ENCODE data around the gene NBAS. TPM values are rescaled to one million over a fixed set of nuclear protein-coding genes. Genes with fewer than 3 reads are reported as not detected.

NBAS gene
- total and polyA plus RNA-seq, 2 of the 4 experiments (the other 2 are of a cell fraction) = 22.3 to 105 TPM

DNA sequence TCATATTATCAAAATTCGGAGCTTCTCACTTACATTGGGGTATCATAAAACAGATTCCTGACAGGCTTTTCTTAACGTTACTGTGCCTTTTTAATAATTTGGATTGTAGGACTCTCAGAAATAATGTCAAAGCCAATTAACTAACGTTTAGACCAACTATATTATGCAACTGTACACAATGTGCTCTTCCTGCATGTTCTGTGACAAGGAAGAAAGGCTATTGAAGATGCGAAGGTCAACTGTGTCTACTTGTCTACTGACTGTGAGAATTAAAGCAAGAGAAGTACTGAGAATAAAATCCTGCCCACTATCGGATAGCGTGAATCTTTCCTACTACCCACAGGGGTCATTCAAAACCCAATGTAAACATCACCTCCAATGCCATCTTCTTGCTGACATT is 393.0 kb downstream of the NBAS start:
- no peaks in the 10 kb centered on the region; the same call in 1 of the 2 replicates for H3K36me3 ChIP-seq (ENCODE audit: control insufficient read depth, insufficient read depth, low read length)
- H2AK5ac ChIP-seq (ENCODE audit: low read depth, low read length) = no peak overlapping the region
- no peak overlapping the region for H2AFZ ChIP-seq (replicated peaks; ENCODE audit: low read length, poor library complexity)
- H3K27me3 ChIP-seq (ENCODE audit: control insufficient read depth, insufficient read depth, low read length) = no peaks in the 10 kb centered on the region
- in situ Hi-C loops (cut with MboI; ENCODE audit: low sequenced_read_pairs) = no loop called here
- no peaks in the 10 kb centered on the region for H4K20me1 ChIP-seq (ENCODE audit: insufficient read depth, low read length)
- no peak overlapping the region for H3K56ac ChIP-seq (ENCODE audit: extremely low read depth, insufficient read depth, low read length)
- H2BK20ac ChIP-seq (ENCODE audit: low read depth, low read length) = peak overlapping the region; percentile 13; the same call in 1 of the 2 replicates
- H2AK9ac ChIP-seq (replicated peaks; ENCODE audit: low read depth, low read length, poor library complexity) = no peak overlapping the region
- no peak overlapping the region for H3K14ac ChIP-seq (replicated peaks; ENCODE audit: low read depth, low read length)
- ATAC-seq (ENCODE audit: low read depth) (no peak), DNase-seq (no peak)
- no peak overlapping the region for H3K4ac ChIP-seq (ENCODE audit: low read depth, low read length)
- H3K27ac ChIP-seq (ENCODE audit: insufficient read depth, low read length) = no peak overlapping the region
- H3K79me1 ChIP-seq (ENCODE audit: low read depth in 1 of 2, low read length in 2 of 2) = peaks cover 3 to 11% of the 10 kb centered on the region in 2 experiments; a peak in 1 of 4 replicates
- no peak overlapping the region; a peak in 1 of 4 replicates for H4K8ac ChIP-seq (ENCODE audit: low read depth in 2 of 2, low read length in 2 of 2)
- ChIA-PET POLR2A (ENCODE audit: unreplicated experiment) (no interaction called here), CTCF (no interaction called here)
- H4K91ac ChIP-seq (ENCODE audit: insufficient read depth, low read depth, low read length) = peak overlapping the region; percentile 56
- H2BK5ac ChIP-seq (ENCODE audit: low read depth, low read length, poor library complexity, severe bottlenecking) = no peak overlapping the region
- peaks cover 8% of the 10 kb centered on the region for H3K9me1 ChIP-seq (ENCODE audit: insufficient read depth, low read length)
- no CpG with 5 or more reads among the region's 6 CpGs for WGBS, 2 experiments (ENCODE audit: extremely low coverage in 2 of 2, insufficient read length in 1 of 2)
- peak overlapping the region; percentile 47; the same call in 1 of the 3 replicates for H2BK15ac ChIP-seq (ENCODE audit: low read depth, low read length)
- no peak overlapping the region for H3K4me2 ChIP-seq (ENCODE audit: low read depth, low read length)
- no peak overlapping the region for H3K4me3 ChIP-seq (ENCODE audit: insufficient read depth, low read depth, low read length)
- no peaks in the 10 kb centered on the region for H3K9me3 ChIP-seq (ENCODE audit: control insufficient read depth, insufficient read depth, low read length)
- dilution Hi-C loops (cut with HindIII; ENCODE audit: low sequenced_read_pairs, unreplicated experiment) = no loop called here
- no peak overlapping the region for H4K5ac ChIP-seq (ENCODE audit: low read depth, low read length)
- peaks cover 15% of the 10 kb centered on the region for H3K4me1 ChIP-seq (ENCODE audit: control insufficient read depth, insufficient read depth, low read length)
- intact Hi-C loops (cut with micrococcal nuclease) = loop anchor here (5.0 kb wide), 1 partner anchor 126 kb away; no protein-coding TSS in a partner anchor
- no peak overlapping the region for H3K9ac ChIP-seq (ENCODE audit: low read depth, low read length)
- H3K23ac ChIP-seq (ENCODE audit: low read depth, low read length) = no peak overlapping the region
- TF ChIP-seq MAZ (IDR thresholded peaks at IDR 0.05; ENCODE audit: borderline replicate concordance, low read depth, low read length) (no peak), POLR2A (IDR thresholded peaks at IDR 0.05; ENCODE audit: low read depth, low read length) (no peak), CHD1 (IDR thresholded peaks at IDR 0.05; ENCODE audit: low read depth, low read length) (no peak), MAFK (IDR thresholded peaks at IDR 0.05; ENCODE audit: low read depth, low read length) (no peak), BHLHE40 (IDR thresholded peaks at IDR 0.05; ENCODE audit: low read depth, low read length) (no peak), RAD21 (IDR thresholded peaks at IDR 0.05; ENCODE audit: low read length) (no peak), SMC3 (IDR thresholded peaks at IDR 0.05; ENCODE audit: low read depth, low read length) (no peak), RFX5 (IDR thresholded peaks at IDR 0.05; ENCODE audit: low read depth, low read length) (no peak), CEBPB (IDR thresholded peaks at IDR 0.05; ENCODE audit: low read depth, low read length) (no peak)
- TF ChIP-seq, protein P1, sequence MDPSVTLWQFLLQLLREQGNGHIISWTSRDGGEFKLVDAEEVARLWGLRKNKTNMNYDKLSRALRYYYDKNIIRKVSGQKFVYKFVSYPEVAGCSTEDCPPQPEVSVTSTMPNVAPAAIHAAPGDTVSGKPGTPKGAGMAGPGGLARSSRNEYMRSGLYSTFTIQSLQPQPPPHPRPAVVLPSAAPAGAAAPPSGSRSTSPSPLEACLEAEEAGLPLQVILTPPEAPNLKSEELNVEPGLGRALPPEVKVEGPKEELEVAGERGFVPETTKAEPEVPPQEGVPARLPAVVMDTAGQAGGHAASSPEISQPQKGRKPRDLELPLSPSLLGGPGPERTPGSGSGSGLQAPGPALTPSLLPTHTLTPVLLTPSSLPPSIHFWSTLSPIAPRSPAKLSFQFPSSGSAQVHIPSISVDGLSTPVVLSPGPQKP (IDR thresholded peaks at IDR 0.05; ENCODE audit: borderline replicate concordance, low read depth, low read length) = no peak
- TF ChIP-seq, protein P2, sequence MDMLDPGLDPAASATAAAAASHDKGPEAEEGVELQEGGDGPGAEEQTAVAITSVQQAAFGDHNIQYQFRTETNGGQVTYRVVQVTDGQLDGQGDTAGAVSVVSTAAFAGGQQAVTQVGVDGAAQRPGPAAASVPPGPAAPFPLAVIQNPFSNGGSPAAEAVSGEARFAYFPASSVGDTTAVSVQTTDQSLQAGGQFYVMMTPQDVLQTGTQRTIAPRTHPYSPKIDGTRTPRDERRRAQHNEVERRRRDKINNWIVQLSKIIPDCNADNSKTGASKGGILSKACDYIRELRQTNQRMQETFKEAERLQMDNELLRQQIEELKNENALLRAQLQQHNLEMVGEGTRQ (IDR thresholded peaks at IDR 0.05; ENCODE audit: low read depth, low read length) = no peak
- TF ChIP-seq, protein P3, sequence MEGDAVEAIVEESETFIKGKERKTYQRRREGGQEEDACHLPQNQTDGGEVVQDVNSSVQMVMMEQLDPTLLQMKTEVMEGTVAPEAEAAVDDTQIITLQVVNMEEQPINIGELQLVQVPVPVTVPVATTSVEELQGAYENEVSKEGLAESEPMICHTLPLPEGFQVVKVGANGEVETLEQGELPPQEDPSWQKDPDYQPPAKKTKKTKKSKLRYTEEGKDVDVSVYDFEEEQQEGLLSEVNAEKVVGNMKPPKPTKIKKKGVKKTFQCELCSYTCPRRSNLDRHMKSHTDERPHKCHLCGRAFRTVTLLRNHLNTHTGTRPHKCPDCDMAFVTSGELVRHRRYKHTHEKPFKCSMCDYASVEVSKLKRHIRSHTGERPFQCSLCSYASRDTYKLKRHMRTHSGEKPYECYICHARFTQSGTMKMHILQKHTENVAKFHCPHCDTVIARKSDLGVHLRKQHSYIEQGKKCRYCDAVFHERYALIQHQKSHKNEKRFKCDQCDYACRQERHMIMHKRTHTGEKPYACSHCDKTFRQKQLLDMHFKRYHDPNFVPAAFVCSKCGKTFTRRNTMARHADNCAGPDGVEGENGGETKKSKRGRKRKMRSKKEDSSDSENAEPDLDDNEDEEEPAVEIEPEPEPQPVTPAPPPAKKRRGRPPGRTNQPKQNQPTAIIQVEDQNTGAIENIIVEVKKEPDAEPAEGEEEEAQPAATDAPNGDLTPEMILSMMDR (conservative IDR thresholded peaks at IDR 0.05; ENCODE audit: low read depth, low read length) = no peak
- no peak overlapping the region for H3K18ac ChIP-seq (ENCODE audit: low read depth, low read length)
- BruUV-seq (replicated peaks) = no TSS peak
- H2BK120ac ChIP-seq (ENCODE audit: low read depth, low read length) = 0 out of 2 replicates have a peak overlapping the region, but pooled peaks have one; percentile 27

All from IMR-90 (cell line).